Naive B cell (primary cell): ENCODE data around the gene NPTX2. TPM values are rescaled to one million over a fixed set of nuclear protein-coding genes. Genes with fewer than 3 reads are reported as not detected.
"Not testable (repeated sequence)": the region's sequence is repeated elsewhere in the genome, so short reads cannot be mapped to it uniquely, and the experiment has no call there.

Source experiments
- ATAC-seq, 2 donors: fragments of 150-1000 bp; cut with Tn5 transposase; 2 replicates each; pipeline ENCODE4 v1.10.0; 2021; ENCODE audit warnings: low read depth in 2 of 2, mild to moderate bottlenecking in 2 of 2, moderate library complexity in 2 of 2
- DNase-seq: peaks from one replicate; pipeline ENCODE4 v3.0.0; 2022
- H3K27ac Mint-ChIP-seq, 6 donors: one replicate each; pipeline ENCODE4 v1.8.0; 2020 to 2022; ENCODE audit warnings: mild to moderate bottlenecking in 6 of 6, mixed read lengths in 6 of 6, moderate library complexity in 5 of 6, inconsistent platforms in 2 of 6
- H3K27me3 Mint-ChIP-seq, 3 donors: one replicate each; pipeline ENCODE4 v1.8.0; 2021 to 2022; ENCODE audit warnings: mixed read lengths in 3 of 3, mild to moderate bottlenecking in 1 of 3
- H3K36me3 Mint-ChIP-seq, 2 donors: one replicate each; pipeline ENCODE4 v1.8.0; 2020 to 2022; ENCODE audit warnings: mixed read lengths in 2 of 2, inconsistent platforms in 1 of 2, mild to moderate bottlenecking in 1 of 2
- H3K4me1 Mint-ChIP-seq, 3 donors: one replicate each; pipeline ENCODE4 v1.8.0; 2020 to 2022; ENCODE audit warnings: mixed read lengths in 3 of 3, inconsistent platforms in 1 of 3, mild to moderate bottlenecking in 1 of 3, moderate library complexity in 1 of 3
- H3K4me3 Mint-ChIP-seq, 8 donors: one replicate each; pipeline ENCODE4 v1.8.0; 2020 to 2022; ENCODE audit warnings: mild to moderate bottlenecking in 8 of 8, mixed read lengths in 8 of 8, moderate library complexity in 8 of 8, inconsistent platforms in 2 of 8
- H3K9me3 Mint-ChIP-seq, 7 donors: one replicate each; pipeline ENCODE4 v1.8.0; 2020 to 2022; ENCODE audit warnings: mixed read lengths in 7 of 7, mild to moderate bottlenecking in 5 of 7, inconsistent platforms in 2 of 7, moderate library complexity in 1 of 7
- polyA plus RNA-seq, 6 donors: library from polyadenylated mRNA; unstranded; fragments of 300-500 nt; fragmentation: Illumina TruSeq; gene quantifications; one replicate each; pipeline ENCODE4 v1.2.3, GENCODE V29; 2021; ENCODE audit warnings: low read depth in 6 of 6

The NPTX2 gene
- polyA plus RNA-seq = not detected

- Mint-ChIP-seq H3K27ac (peak within 1 kb of the TSS in 1 of 6 donors; percentile 22), H3K36me3 (peaks cover 0 to 15% of the 10 kb centered on the region in 2 donors), H3K4me3 (peak within 1 kb of the TSS in 6 of 8 donors; percentile 25 to 81 (median 48)), H3K9me3 (peaks cover 0 to 5% (median 3%) of the 10 kb centered on the region in 7 donors), H3K27me3 (peaks cover 52 to 66% (median 59%) of the 10 kb centered on the region in 3 donors), H3K4me1 (peaks cover 3 to 9% (median 4%) of the 10 kb centered on the region in 3 donors)
- DNase-seq (no peak), ATAC-seq (no peak)
These were observed at the start of gene NPTX2 for GRCh38 chr7:98617051-98617959. TSS of gene NPTX2 (plus strand) at chr7:98617285. CDS start at chr7:98617462, 177 bp downstream.

- H3K27me3 Mint-ChIP-seq = peaks cover 12 to 31% (median 25%) of the 10 kb centered on the region in 3 donors
- no peak for ATAC-seq
These were observed 49.1 kb upstream of the NPTX2 start for GRCh38 chr7:98567991-98568390.

GRCh38 chr7:98568891-98569290 lies 48.2 kb upstream of the NPTX2 start:
- ATAC-seq (no peak), DNase-seq (no peak)
- no peaks in the 10 kb centered on the region for H3K36me3 Mint-ChIP-seq
- H3K27ac Mint-ChIP-seq = no peak overlapping the region
- H3K4me3 Mint-ChIP-seq = no peak overlapping the region
- H3K27me3 Mint-ChIP-seq = peaks cover 12 to 31% (median 17%) of the 10 kb centered on the region in 3 donors
- no peaks in the 10 kb centered on the region for H3K4me1 Mint-ChIP-seq
- peaks cover 4 to 19% (median 9%) of the 10 kb centered on the region in 7 donors for H3K9me3 Mint-ChIP-seq

More at GRCh38 chr7:98567991-98568390, 49.1 kb upstream of the NPTX2 start:
- Mint-ChIP-seq H3K36me3 (no peaks in the 10 kb centered on the region), H3K9me3 (peaks cover 5 to 22% (median 10%) of the 10 kb centered on the region in 7 donors), H3K4me3 (no peak overlapping the region), H3K27ac (no peak overlapping the region), H3K4me1 (peaks cover 0 to 4% (median 0%) of the 10 kb centered on the region in 3 donors)
- DNase-seq = no peak

GRCh38 chr7:98569691-98570337 lies 47.3 kb upstream of the NPTX2 start:
- H3K9me3 Mint-ChIP-seq = peaks cover 2 to 17% (median 12%) of the 10 kb centered on the region in 7 donors
- ATAC-seq (no peak), DNase-seq (no peak)
- peaks cover 11 to 29% (median 12%) of the 10 kb centered on the region in 3 donors for H3K27me3 Mint-ChIP-seq
- no peaks in the 10 kb centered on the region for H3K4me1 Mint-ChIP-seq
- H3K36me3 Mint-ChIP-seq = no peaks in the 10 kb centered on the region
- H3K4me3 Mint-ChIP-seq = peak overlapping the region in 1 of 8 donors; percentile 11
- no peak overlapping the region for H3K27ac Mint-ChIP-seq

GRCh38 chr7:98571006-98571405 lies 46.1 kb upstream of the NPTX2 start:
- Mint-ChIP-seq H3K9me3 (peaks cover 7 to 24% (median 18%) of the 10 kb centered on the region in 7 donors), H3K27me3 (peaks cover 6 to 25% (median 12%) of the 10 kb centered on the region in 3 donors), H3K4me3 (peak overlapping the region in 1 of 8 donors; percentile 52), H3K36me3 (no peaks in the 10 kb centered on the region), H3K27ac (no peak overlapping the region), H3K4me1 (no peaks in the 10 kb centered on the region)
- ATAC-seq (no peak), DNase-seq (no peak)

- no peak overlapping the region for H3K27ac Mint-ChIP-seq
- H3K27me3 Mint-ChIP-seq = peaks cover 6 to 16% (median 12%) of the 10 kb centered on the region in 3 donors
- ATAC-seq = no peak
- H3K36me3 Mint-ChIP-seq = peaks cover 0 to 7% of the 10 kb centered on the region in 2 donors
- no peak for DNase-seq
- H3K4me1 Mint-ChIP-seq = no peaks in the 10 kb centered on the region
- H3K9me3 Mint-ChIP-seq = peaks cover 7 to 34% (median 24%) of the 10 kb centered on the region in 7 donors
- H3K4me3 Mint-ChIP-seq = no peak overlapping the region
These were observed 45.1 kb upstream of the NPTX2 start for GRCh38 chr7:98571986-98572385.

GRCh38 chr7:98572716-98573115 lies 44.4 kb upstream of the NPTX2 start:
- ATAC-seq, H3K4me1 Mint-ChIP-seq, H3K27ac Mint-ChIP-seq, DNase-seq, H3K36me3 Mint-ChIP-seq, H3K4me3 Mint-ChIP-seq: not testable (repeated sequence)
- H3K27me3 Mint-ChIP-seq = peaks cover 6 to 16% (median 12%) of the 10 kb centered on the region in 3 donors
- peaks cover 7 to 39% (median 27%) of the 10 kb centered on the region in 7 donors for H3K9me3 Mint-ChIP-seq

GRCh38 chr7:98573816-98574215 lies 43.3 kb upstream of the NPTX2 start:
- peaks cover 0 to 9% of the 10 kb centered on the region in 2 donors for H3K36me3 Mint-ChIP-seq

GRCh38 chr7:98575878-98576277 lies 41.2 kb upstream of the NPTX2 start:
- Mint-ChIP-seq H3K9me3 (peaks cover 7 to 41% (median 32%) of the 10 kb centered on the region in 7 donors), H3K27ac (no peak overlapping the region), H3K36me3 (peaks cover 0 to 9% of the 10 kb centered on the region in 2 donors), H3K4me1 (no peaks in the 10 kb centered on the region), H3K27me3 (peaks cover 0 to 12% (median 5%) of the 10 kb centered on the region in 3 donors), H3K4me3 (no peak overlapping the region)
- ATAC-seq = no peak
- DNase-seq = no peak

More at GRCh38 chr7:98573816-98574215, 43.3 kb upstream of the NPTX2 start:
- no peak for ATAC-seq
- H3K9me3 Mint-ChIP-seq = peaks cover 7 to 41% (median 33%) of the 10 kb centered on the region in 7 donors
- no peak overlapping the region for H3K4me3 Mint-ChIP-seq
- H3K27me3 Mint-ChIP-seq = peaks cover 6 to 12% (median 12%) of the 10 kb centered on the region in 3 donors
- H3K4me1 Mint-ChIP-seq = no peaks in the 10 kb centered on the region
- DNase-seq = no peak
- H3K27ac Mint-ChIP-seq = no peak overlapping the region

- Mint-ChIP-seq H3K27ac (peak overlapping the region in 1 of 6 donors; percentile 34), H3K9me3 (peaks cover 7 to 21% (median 12%) of the 10 kb centered on the region in 7 donors), H3K4me1 (no peaks in the 10 kb centered on the region)
These were observed 32.3 kb upstream of the NPTX2 start for GRCh38 chr7:98584830-98585229.

GRCh38 chr7:98591926-98592325 lies 25.2 kb upstream of the NPTX2 start:
- Mint-ChIP-seq H3K4me3 (no peak overlapping the region), H3K27ac (no peak overlapping the region), H3K36me3 (no peaks in the 10 kb centered on the region), H3K27me3 (peaks cover 0 to 34% (median 7%) of the 10 kb centered on the region in 3 donors), H3K4me1 (no peaks in the 10 kb centered on the region), H3K9me3 (peaks cover 0 to 3% (median 0%) of the 10 kb centered on the region in 7 donors)
- DNase-seq (no peak), ATAC-seq (no peak)

More at GRCh38 chr7:98584830-98585229, 32.3 kb upstream of the NPTX2 start:
- Mint-ChIP-seq H3K4me3 (peak overlapping the region in 1 of 8 donors; percentile 19), H3K27me3 (peaks cover 0 to 33% (median 9%) of the 10 kb centered on the region in 3 donors), H3K36me3 (peaks cover 0 to 8% of the 10 kb centered on the region in 2 donors)
- DNase-seq (no peak), ATAC-seq (no peak)

GRCh38 chr7:98594348-98594747 lies 22.7 kb upstream of the NPTX2 start:
- Mint-ChIP-seq H3K27me3 (peaks cover 7 to 27% (median 11%) of the 10 kb centered on the region in 3 donors), H3K4me3 (no peak overlapping the region)
- ATAC-seq = no peak

GRCh38 chr7:98594787-98595186 lies 22.3 kb upstream of the NPTX2 start:
- no peaks in the 10 kb centered on the region for H3K4me1 Mint-ChIP-seq
- ATAC-seq (no peak), DNase-seq (no peak)
- no peaks in the 10 kb centered on the region for H3K36me3 Mint-ChIP-seq
- no peak overlapping the region for H3K4me3 Mint-ChIP-seq
- no peak overlapping the region for H3K27ac Mint-ChIP-seq
- peaks cover 7 to 31% (median 13%) of the 10 kb centered on the region in 3 donors for H3K27me3 Mint-ChIP-seq
- H3K9me3 Mint-ChIP-seq = peaks cover 0 to 3% (median 0%) of the 10 kb centered on the region in 7 donors

More at GRCh38 chr7:98594348-98594747, 22.7 kb upstream of the NPTX2 start:
- peaks cover 0 to 3% (median 0%) of the 10 kb centered on the region in 7 donors for H3K9me3 Mint-ChIP-seq
- H3K27ac Mint-ChIP-seq = no peak overlapping the region
- H3K4me1 Mint-ChIP-seq = no peaks in the 10 kb centered on the region
- no peaks in the 10 kb centered on the region for H3K36me3 Mint-ChIP-seq
- DNase-seq = no peak
